DMS153 (cell line): ENCODE results near the gene PSMF1.
A peak's percentile ranks its signal among the peaks of the same experiment; 100 is the strongest.

Source experiments
- DNase-seq: peaks from one replicate; lab custom pipeline; 2025; lab: John Stamatoyannopoulos, UW

Gene PSMF1

GRCh38 chr20:1190847-1191246 is 72.4 kb downstream of the PSMF1 start:
- no peak for DNase-seq

DNA sequence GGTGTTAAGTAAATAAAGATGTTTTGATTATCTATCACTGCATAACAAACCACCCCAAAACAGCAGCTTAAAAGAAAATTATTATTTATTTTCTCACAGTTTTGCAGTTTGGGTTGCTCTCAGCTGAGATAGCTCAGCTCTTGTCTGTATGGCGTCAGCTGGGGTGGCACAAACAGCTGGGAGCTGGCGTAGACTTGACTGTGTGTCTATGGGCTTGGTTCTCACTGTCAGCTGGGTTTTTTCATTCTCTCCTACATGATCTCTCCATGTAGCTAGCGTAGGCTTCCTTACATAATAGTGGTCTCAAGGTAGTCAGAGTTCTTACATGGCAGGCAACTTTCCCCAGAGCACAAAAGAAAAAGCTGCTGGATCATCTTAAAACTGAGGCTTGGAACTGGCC is 72.9 kb downstream of the PSMF1 start:
- DNase-seq = no peak

DNA sequence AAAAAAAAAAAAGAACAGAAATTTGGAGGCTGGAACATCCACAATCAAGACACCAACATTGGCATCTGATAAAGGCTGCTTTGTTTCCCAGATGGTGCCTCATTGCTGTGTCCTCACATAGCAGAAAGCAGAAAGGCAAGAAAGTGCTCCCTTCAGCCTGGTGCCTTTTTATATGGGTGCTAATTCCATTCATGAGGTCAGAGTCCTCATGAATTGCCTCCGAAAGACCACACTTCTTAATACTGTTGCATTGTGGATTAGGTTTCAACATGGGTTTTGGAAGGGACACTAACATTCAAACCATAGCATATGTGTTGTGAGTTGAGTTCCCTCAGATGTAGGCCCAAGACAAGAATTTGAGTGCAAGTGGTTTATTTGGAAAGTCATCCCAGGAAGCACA is 76.8 kb downstream of the PSMF1 start:
- no peak for DNase-seq

- DNase-seq = no peak
These were observed 78.2 kb downstream of the PSMF1 start for GRCh38 chr20:1196634-1197033.

DNA sequence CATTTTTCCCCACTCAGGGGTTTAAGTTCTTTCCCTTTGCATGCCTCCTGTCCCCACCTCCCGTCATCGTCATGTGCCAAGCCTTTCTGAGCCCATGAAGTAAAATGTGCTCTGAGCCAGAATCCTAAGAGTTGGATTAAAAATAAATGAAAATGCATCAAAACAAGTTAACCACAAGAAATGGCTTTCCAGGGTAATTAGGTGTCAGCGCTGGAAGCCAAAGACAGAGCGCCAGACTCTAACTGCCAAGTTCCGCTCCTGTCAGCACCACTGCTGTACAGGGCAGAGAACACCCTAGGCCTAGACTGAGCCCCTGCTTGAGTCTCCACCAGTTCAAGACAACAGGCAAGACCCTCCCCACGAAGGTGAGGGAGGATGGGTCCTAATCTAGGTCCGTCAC is 79.4 kb downstream of the PSMF1 start:
- DNase-seq = no peak

DNA sequence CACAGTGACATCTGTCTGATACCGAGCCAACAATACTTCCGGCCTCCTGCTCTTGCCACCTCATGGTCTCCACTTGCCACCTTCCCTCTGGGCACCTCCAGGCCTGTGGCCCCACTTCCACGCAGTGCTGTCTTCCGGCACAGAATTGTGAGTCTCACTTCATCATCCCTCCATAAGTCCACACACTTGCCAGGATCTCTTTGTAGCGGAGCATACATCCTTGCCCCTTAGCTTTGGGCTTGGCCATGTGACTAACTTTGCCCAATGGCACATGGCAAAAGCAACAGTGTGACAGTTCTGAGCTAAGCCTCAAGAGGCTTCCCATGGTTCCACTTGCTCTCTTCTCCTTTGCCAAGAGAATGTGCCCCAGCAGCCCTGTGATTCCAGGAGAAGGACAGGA is 80.3 kb downstream of the PSMF1 start:
- no peak for DNase-seq

DNA sequence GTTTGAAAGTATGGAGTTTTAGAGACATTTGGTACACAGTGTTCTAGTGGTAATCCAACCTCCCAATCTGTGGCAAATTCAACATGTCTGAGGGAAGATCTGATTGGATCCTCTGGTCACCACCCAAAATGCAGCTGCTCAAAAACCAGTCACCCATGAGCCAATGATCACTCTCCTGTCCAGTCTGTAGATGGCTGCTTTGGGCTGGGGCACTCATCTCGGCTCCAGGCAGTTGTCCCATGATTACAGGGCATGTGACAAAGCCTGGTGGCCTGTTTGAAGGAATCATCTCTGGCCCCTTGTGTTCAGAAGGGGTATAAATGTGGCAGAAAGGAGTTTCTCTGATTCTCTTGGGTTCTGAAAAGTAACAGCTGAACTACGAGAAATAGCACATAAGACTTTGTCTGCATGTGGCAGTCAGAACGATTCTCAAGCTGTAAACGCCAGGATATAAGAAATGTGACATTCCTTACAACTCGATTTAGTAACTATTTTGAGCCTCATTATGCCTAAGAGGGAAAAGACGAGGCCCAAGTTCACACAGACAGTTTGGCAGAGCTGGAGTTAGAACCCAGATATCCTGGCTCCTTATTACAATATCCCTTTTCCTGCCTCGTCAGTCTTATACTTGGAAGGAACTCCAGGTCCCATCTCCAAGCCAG is 80.9 kb downstream of the PSMF1 start:
- no peak for DNase-seq

DNA sequence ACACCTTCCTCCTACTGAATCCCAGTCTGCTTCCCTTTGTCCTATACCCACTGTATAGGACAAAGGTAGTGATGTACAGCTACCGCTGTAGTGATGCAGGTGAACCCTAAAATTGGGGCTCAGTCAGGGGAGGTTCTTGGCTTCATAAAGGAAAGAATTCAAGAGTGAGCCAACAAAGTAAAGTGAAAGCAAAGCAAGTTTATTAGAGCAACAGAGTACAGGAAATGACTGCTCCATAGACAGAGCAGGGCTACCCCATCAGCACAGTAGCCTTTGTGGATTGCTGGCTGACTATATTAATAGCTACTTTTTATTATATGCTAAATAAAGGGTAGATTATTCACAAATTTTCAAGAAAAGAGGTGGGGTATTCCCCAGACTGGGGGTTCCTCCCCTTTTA is 81.6 kb downstream of the PSMF1 start:
- no peak for DNase-seq

DNA sequence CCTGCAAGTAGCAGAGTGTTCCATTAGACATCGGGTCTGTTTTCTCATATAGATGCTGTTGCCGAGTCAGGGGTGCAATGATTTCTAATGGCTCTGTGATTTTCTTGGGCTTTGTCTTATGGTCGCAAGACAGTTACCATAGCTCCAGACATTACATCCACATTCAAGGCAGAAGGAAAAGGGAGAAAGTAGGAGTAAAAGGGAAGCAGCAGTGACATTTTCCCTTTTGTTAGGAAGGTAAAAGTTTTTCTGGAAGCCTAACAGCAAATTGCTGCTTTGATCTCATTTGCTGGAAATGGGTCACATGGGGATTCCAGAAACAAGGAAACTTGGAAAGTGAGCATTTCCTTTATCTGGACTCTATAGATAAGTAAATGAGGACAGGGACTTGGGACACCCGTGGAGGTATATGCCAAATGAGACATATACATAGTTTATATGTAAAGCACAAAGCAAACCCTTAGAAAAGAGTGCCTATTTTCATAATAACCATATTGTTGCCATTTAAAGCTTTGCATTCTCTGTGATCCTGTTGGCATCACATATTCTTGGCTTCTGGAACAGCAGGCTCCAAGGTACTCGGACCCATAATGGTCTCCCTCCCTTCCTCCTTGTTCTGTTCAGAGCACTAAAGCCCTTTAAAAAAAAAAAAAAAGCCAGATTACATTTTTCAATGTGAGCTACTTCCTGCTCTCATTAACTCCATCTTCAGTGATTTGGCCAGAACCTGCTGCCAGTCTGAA is 84.5 kb downstream of the PSMF1 start, which contains the start of gene C20orf202:
Gene C20orf202 (plus strand): TSS at position 693 of the 743 bp plus-strand sequence. CDS start 132 bp downstream, outside the sequence.
- DNase-seq = no peak

DNA sequence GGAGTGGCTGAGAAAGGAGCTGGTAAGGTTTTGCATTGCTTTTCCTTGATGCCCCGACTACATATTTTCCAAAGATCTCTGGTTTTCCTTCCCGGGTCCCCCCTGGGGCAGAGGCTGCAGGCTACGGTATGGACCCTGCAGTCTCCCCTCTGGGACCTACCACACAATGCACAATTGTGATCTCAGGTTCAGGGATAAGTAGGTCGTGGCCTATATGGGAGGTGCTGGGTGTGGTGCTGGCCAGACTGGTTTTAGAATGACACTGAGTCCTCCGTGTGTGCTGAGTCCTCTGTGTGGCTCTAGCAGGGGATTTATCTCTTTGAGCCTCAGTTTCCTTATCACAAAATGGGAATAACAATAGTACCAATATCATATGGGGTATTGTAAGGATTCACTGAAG is 85.2 kb downstream of the PSMF1 start:
- no peak for DNase-seq

GRCh38 chr20:1204113-1204512 is 85.7 kb downstream of the PSMF1 start:
- DNase-seq = no peak

DNA sequence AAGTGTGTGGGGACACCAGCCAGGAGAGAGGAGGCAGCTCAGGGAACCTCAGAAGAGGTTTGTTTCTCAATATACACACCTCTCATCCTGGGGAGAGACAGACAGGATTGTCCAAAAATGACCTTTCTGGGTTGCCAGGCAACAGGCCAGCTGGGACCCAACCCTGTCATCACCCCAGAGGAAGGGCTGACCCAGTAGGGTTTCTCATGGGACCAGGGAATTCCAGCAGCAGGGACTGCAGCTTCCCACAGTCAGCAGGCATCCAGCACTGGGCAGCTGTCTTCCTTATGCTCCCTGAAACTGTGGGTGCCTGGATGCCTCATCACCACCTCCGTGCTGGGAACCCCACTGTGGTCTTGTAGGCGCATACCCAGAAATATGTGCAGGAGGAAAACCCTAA is 86.2 kb downstream of the PSMF1 start:
- DNase-seq = no peak

GRCh38 chr20:1205802-1206201 is 87.4 kb downstream of the PSMF1 start:
- DNase-seq = no peak

DNA sequence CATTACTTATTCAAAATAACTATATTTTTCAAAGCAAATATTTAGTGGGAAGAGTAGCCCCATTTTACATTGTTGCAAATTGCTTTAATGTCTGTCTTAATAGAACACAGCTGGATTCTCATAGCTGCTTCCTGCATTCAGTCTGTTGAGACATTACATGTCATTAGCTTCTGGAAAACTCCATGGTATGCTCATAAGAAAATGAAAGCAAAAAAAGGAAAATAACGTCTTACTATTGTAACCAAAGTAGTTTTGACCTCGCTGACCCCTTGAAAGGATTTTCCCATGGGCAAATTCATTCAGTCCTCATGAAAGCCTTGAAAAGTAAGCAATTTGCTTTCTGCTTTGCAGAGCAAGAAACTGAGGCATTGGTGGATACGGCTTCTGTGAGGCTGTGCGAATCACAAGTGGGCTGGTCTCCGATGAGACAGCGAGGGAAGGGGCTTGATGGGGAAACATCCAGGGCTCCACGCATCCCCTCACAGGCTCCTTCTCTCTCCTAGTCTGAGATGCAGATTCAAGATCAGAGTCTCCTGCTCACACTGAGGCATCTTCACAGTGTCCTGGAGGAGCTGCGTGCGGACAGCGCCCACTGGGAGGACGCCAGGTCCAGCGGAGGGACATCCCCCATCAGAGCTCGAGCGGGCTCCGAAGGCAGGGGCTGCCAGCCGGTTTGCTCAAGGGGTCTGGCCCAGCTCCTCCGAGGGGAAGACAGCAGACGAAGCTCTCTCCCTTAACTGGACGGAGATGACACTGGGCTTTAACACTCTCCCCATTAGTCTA is 88.2 kb downstream of the PSMF1 start:
- no peak for DNase-seq

DNA sequence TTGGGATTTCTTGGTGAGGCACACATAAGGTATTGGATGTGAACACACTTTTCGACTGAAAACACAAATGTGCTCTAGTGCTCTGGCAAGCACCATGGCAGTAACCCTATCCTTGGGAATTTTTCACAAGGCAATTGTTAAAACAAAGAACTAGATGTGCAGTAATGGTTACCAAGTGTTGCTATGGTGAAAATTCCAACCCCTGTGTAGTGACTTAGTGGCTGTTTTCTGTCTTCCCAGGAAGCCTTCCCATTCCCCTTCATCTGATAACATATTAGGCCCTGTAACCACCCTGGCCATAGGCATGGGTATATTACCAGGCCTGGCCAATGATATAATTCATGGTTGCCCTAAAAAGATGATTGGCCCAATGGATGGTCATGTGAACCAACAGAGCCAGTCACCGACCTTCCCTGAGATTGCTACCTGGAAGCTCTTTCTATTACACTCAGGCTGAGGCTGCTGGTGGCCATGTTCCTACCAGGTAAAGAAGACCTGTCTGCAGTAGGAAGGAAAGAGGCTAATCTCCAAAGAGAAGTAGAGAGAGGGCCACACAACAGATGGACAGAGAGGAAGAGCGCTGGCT is 89.0 kb downstream of the PSMF1 start:
- DNase-seq = no peak

DNA sequence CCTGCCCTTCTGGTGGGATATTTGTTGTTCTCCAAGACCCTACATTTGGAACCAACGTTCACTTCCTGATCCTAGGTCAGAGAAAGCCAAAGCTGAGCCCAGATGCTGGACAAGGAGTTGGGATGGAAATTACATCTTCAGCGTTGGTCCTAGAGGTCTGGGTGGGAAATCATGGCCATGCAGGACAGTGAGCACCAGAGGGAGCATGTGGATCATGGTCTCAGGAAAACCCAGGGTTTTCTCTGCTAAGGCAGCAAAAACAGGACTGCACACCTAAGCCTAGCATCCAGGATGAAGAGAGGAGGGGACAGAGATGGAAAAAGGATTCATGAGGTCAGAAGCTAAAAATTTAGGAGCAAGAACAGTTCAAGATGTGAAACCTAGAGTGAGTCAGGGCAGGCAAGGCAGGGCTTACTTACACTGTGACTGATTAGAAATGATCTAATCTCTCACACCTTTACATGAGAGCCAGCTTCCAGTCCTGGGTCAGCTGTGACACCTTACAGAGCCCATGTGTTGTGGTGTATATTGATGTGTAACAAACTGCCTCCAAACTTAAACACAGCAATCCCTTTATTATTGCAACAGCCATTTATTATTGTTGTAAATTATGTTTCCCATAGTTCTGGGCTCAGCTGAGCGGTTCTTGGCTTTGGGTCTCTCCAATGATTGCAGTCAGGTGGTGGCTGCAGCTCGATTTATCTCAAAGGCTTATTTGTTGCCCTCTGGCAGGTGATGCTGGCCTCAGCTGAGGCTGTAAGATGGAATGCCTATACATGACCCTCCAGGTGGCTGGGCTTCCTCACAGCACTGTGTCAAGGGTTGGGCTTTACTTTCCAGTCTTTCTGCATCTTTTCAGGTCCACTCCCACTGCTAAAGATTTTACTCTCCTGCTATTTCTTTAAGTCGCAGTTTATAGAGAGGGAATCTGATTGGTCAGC is 91.3 kb downstream of the PSMF1 start:
- DNase-seq = no peak

- no peak for DNase-seq
These were observed 92.1 kb downstream of the PSMF1 start for GRCh38 chr20:1210501-1210900.

- DNase-seq = no peak
These were observed 93.6 kb downstream of the PSMF1 start for GRCh38 chr20:1212023-1212422.

- DNase-seq = peak; percentile 44
These were observed 94.4 kb downstream of the PSMF1 start for GRCh38 chr20:1212607-1213396.

- no peak for DNase-seq
These were observed 96.4 kb downstream of the PSMF1 start for GRCh38 chr20:1214838-1215261.
